ENCODE measurements around the gene MAGI1.
"Not testable (repeated sequence)": the region's sequence is repeated elsewhere in the genome, so short reads cannot be mapped to it uniquely, and the experiment has no call there.

MAGI1 gene

GRCh38 chr3:66038384-66038725, 363 bp downstream of the MAGI1 start:
- no peak for DNase-seq

GRCh38 chr3:66037986-66038369, 740 bp downstream of the MAGI1 start:
- DNase-seq: peak; percentile 58

DNA sequence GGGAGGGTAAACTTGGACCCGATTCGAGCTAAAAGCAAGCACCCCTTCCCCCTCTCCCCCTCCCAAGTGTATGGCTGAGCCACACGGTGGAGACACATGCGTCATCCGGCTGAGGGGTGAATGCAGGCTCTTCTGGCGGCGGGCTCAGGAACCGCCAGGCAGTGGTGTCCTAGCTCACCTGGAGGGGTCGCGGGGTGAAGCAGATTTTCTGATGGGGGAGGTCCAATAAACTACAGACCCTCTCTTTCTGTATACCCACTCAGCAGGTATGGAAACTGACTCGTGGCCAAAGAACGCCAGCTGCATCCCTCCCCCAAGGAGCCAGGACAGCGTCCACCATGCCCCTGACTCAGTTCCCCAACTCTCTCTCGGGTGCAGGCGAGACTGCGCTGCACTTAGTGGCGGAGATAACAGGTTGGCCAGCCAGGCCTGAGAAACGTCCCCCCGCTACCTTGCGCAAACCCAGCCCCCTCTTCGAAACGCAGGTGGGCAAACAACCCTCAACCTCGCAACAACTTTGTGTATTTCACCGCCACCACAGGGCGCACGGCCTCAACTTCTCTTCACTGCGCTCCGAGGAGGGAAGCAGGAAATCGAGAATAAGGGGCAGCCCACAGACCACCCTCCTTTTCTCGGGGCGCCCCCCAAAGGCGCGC, 1.3 kb downstream of the MAGI1 start:
- DNase-seq: no peak

- no peak for DNase-seq
Measured at GRCh38 chr3:66036586-66037148, 2.1 kb downstream of the MAGI1 start.

DNA sequence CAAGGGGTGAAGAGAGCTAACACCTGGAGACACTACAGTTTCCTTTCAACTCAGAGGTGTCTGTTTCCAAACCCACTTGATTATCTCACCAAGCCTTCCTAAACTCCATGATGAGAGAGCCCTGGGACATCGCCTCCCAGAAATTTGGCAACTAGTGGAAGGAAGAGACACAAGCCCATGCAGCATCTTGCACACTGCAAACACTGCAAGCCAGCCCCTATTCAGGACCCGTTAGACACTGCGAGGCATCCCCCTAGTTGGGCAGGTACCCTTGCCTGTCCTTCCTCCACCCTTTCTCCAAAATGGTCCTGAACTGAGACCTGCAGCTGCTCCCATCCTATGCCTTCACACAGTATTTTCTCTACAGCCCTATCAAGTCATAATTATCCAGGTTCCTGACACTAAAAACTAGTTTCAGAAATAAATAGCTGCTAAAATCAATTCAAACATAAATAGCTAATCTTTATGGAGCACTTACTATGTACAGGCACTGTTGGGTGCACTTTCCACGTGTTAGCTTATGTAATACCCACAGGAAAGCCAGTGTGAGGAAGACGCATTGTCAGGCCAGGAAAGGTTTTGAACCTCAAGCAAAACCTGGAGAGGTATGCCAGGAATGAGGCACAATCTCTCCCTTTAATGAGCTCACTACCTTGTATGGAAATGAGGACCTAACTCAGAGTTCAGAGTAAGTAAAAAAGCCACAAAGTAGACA, 2.8 kb downstream of the MAGI1 start:
- DNase-seq: no peak

DNA sequence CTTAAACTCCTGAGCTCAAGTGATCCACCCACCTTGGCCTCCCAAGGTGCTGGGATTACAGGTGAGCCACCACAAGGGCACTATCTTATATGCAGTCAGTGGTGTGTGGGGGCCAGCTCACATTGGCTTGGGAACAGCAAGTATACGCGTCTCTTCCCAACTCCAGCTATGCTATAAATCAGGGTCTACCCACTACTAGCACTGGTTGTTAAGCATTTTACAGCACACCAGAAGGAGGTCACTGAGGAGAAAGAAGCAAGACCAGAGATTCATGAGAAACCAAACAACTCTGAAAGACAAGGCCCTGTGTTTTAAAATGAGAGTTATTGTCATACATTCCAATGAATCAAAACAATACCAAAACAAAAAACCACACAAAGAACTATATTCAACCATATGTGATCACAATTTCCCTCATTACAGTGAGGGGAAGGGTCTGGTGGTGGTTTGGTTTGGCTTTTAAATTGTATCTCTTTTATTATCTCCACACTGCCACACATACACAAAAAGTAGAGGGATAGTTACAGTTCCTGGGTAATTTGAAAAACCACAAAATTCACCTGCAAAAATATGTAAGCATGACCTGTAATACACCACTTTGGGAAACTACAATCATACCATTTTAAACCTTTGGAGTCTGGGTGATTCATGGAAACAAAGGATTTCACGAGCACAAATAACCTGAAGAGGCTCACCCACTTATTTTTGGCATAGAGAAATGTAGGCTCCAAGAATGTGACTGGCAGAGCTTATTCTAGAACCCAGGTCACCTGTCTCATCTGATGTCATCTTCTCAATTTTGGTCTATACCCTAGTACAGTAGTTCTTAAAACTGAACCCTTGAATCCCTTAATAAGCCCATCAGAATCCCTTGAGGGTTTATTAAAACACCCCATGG, 5.2 kb downstream of the MAGI1 start:
- no peak for DNase-seq

DNA sequence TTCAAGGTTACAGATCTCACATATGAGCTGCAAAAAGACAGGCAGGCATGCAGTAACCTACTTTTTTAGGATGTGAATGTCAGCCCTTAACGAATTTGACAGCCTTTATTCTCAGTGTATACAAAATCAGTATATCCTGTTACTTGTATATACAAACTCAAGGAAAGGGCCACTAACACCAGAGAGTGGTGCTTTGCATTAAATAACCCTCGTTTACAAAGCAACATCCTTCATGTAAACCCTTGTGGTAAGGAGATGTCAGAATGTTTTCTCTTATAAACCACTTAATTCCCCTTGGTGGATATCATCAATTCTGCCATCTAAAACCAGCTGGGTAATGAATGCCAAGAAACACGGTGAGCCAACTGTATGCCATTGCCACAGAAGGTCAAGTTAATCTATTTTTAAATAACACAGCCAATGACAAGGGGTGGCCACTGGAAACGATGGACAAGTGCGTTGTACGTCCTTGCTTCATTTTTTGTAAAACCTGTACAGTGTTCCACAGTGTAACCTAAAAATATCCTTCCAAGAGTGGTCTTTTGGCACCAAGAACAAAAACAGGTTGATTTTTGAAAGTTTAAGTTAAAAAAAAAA, 7.5 kb downstream of the MAGI1 start:
- DNase-seq: no peak

DNA sequence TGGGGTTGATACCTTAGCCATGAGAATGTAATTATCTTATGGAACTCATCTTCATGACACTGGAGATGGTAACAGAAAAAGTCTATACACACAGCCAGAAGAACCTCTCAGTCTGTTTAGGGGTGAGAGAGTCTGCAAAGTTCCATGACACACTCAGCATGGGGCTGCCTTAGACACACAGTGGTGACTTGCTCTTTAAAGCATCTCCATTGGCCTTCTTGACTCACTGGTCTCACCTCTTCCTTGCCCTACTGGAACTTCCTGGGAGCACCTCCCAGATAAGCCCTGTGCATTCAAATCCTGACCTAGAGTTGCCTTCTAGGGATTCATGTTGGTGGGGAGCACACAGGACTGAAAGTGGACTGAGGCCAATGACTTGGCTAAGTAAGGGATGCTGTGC, 9.3 kb downstream of the MAGI1 start:
- DNase-seq: no peak

- no peak for DNase-seq
Measured at GRCh38 chr3:66029014-66029413, 9.7 kb downstream of the MAGI1 start.

- no peak for DNase-seq
Measured at GRCh38 chr3:66028457-66028856, 10.3 kb downstream of the MAGI1 start.

- not testable (repeated sequence) for DNase-seq
Measured at GRCh38 chr3:66027099-66027498, 11.6 kb downstream of the MAGI1 start.

DNA sequence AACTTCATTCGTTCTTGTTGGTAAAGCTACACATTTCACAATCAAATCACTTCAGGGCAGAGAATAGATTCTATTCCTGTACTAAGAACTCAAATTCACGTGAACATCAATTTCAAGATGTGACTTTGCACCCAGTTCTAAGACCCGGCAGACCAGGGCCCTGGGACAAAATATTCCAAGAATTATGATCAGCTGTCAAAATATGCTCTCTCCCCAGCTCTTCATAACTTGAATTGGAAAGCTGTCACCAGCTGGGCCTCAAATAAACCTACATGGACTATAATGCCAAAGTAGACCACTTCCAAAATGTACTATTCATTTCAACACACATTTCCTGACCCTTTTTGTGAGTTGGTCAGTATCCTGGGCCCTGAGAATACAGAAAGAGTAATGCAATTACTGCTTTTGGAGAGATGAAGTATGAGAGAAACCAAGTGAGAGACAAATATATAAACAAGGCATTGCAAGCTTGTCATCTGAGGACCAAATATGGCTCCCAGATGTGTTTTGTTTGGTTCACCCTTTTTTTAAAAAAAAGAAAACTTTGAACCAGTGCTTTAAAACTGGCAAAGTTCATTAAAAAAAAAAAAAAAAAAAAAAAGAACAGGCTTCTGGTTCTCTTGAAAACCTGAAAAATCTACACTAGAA, 14.9 kb downstream of the MAGI1 start:
- DNase-seq: no peak

DNA sequence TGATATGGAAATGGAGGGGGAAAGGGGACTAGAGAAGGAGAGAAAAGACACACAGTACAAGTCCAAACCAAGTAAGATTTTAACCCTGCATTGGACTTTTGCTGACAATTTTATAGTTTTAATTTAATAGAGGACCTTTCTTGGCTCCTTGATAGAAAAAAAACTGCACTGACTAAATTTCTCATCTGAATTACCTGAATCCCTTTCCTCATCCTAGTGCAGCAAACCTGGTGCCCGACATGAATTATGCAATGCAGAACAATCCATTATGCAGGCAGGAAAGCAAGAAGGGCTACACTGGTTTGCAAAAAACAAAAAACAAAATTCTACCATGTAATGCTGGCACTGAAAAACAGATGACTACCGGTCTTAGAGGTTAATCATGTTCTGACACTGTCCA, 15.5 kb downstream of the MAGI1 start:
- DNase-seq: no peak

GRCh38 chr3:66021731-66022131, 17.0 kb downstream of the MAGI1 start:
- no peak for DNase-seq

- no peak for DNase-seq
Measured at GRCh38 chr3:66019896-66020295, 18.8 kb downstream of the MAGI1 start.

DNA sequence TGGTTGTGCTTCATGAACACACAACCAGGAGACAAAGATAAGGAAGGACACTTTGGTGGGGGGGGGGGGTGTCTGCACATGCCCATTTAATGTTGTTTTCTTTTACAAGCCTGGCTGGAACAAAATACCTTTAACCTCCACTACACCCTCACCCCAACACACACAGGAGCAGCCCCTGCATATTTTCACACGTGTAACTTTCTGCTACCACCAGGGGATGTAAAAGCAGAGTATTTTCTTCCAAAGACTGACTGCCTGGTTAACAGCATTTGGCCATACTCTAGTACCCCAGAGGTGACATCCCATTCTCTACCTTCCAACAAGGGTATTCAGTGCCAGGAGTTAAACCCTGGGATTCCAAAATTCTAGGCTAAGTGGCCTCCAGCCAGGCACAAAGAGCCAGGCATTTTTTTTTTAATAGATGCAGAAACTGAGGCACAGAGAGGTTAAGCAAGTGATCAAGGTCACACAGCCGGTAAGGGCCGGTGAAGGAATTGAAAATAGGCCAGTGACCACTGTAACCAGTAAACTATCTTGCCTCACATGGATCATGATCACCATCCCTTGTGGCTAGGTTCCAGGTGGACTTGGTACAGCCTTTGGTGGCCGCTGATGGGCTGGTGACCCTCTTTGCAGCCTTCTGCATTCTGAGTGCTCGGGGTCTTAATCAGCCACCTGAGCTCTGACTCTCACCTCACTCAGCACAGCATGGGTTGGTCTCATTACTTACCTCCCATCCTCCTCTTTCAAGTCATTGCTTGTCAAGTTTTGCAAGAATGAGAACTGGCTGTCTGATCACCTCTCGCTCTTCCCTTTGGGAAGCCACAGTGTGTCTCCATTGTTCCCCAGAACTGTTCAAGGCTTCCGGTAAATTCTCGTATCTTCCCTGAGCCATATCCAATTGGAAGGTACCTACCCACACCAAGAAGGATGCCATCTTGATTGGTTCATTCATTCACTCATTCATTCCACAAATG, 20.4 kb downstream of the MAGI1 start:
- no peak for DNase-seq

- DNase-seq: no peak
Measured at GRCh38 chr3:66017591-66017990, 21.1 kb downstream of the MAGI1 start.

DNA sequence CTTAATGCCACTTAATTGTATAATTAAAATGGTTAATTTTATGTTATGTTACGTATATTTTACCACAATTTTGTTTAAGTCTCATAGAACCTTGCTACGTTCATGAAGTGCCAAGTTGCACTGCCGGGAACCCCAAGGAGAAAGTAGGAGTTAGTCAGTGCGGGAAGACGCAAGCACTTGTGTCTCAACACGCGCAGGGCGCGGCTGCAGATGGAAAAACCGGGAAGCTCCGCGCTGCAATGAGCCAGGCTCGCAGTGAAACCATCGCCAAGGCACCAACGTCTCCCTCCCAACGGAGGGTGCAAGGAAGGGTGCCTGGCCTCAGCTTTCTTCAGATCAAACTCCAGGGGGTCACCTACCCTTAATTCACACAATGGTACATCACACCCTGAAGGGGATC, 21.6 kb downstream of the MAGI1 start:
- no peak for DNase-seq

GRCh38 chr3:66015841-66016240, 22.9 kb downstream of the MAGI1 start:
- no peak for DNase-seq

- DNase-seq: no peak
Measured at GRCh38 chr3:66014651-66015050, 24.1 kb downstream of the MAGI1 start.

GRCh38 chr3:66014056-66014455, 24.7 kb downstream of the MAGI1 start:
- DNase-seq: no peak
